Left renal pelvis (tissue), 4 donors: ENCODE results near the gene IPPK. TPM values are rescaled to one million over a fixed set of nuclear protein-coding genes. Genes with fewer than 3 reads are reported as not detected.

Source experiments
- DNase-seq, 4 donors: peaks; one replicate each; pipeline ENCODE4 v3.0.0-alpha.2; 2013; ENCODE audit warnings: low read depth in 4 of 4, low spot score in 3 of 4
- polyA plus RNA-seq, 4 donors: library from polyadenylated mRNA; unstranded; fragments of 120-200 nt; gene quantifications; one replicate each; pipeline ENCODE4 v1.2.1, GENCODE V29; 2013; ENCODE audit not compliant: insufficient read length in 4 of 4

The IPPK gene
- 10 to 100 TPM in 3 of 4 donors, 1 to 10 TPM in 1; 9.2 to 12.9 (median 10.7) TPM for polyA plus RNA-seq

GRCh38 chr9:92669890-92670708, at the start of gene IPPK:
Gene IPPK, minus strand, starts transcription at chr9:92670131. Its CDS starts 143 bp downstream, at chr9:92669988.
- peak; percentile 93 to 96 (median 94) for DNase-seq

GRCh38 chr9:92719028-92719647, 49.2 kb upstream of the IPPK start:
- no peak for DNase-seq

GRCh38 chr9:92718086-92719001, 48.4 kb upstream of the IPPK start:
- DNase-seq = no peak

GRCh38 chr9:92717201-92718085, 47.5 kb upstream of the IPPK start:
- DNase-seq = no peak

GRCh38 chr9:92716557-92716956, 46.6 kb upstream of the IPPK start:
- DNase-seq = peak in 2 of 4 donors; percentile 9 to 36

- DNase-seq = no peak
Measured at GRCh38 chr9:92715488-92716231, 45.7 kb upstream of the IPPK start.

GRCh38 chr9:92714787-92715487, 45.0 kb upstream of the IPPK start:
- no peak for DNase-seq

- DNase-seq = no peak
Measured at GRCh38 chr9:92714016-92714415, 44.1 kb upstream of the IPPK start.

- DNase-seq = no peak
Measured at GRCh38 chr9:92713528-92713927, 43.6 kb upstream of the IPPK start.

GRCh38 chr9:92712767-92713166, 42.8 kb upstream of the IPPK start:
- no peak for DNase-seq

GRCh38 chr9:92711844-92712243, 41.9 kb upstream of the IPPK start:
- DNase-seq = no peak

GRCh38 chr9:92711146-92711545, 41.2 kb upstream of the IPPK start:
- no peak for DNase-seq

GRCh38 chr9:92710368-92710767, 40.4 kb upstream of the IPPK start:
- DNase-seq = no peak

GRCh38 chr9:92709954-92710353, 40.0 kb upstream of the IPPK start:
- no peak for DNase-seq

GRCh38 chr9:92709240-92709639, 39.3 kb upstream of the IPPK start:
- no peak for DNase-seq

GRCh38 chr9:92707530-92707929, 37.6 kb upstream of the IPPK start:
- DNase-seq = no peak

- no peak for DNase-seq
Measured at GRCh38 chr9:92706218-92706940, 36.4 kb upstream of the IPPK start.

- no peak for DNase-seq
Measured at GRCh38 chr9:92704528-92704927, 34.6 kb upstream of the IPPK start.
